HG02943 (cell line): ENCODE measurements around the gene SRP9.
"Not testable (repeated sequence)": the region's sequence is repeated elsewhere in the genome, so short reads cannot be mapped to it uniquely, and the experiment has no call there.

Experiments
- ATAC-seq: cut with Tn5 transposase; IDR thresholded peaks from one replicate; pipeline ENCODE4 v1.9.1; 2021; ENCODE audit warnings: mild to moderate bottlenecking, low read depth, moderate library complexity; ENCODE audit not compliant: unreplicated experiment

The SRP9 gene

DNA sequence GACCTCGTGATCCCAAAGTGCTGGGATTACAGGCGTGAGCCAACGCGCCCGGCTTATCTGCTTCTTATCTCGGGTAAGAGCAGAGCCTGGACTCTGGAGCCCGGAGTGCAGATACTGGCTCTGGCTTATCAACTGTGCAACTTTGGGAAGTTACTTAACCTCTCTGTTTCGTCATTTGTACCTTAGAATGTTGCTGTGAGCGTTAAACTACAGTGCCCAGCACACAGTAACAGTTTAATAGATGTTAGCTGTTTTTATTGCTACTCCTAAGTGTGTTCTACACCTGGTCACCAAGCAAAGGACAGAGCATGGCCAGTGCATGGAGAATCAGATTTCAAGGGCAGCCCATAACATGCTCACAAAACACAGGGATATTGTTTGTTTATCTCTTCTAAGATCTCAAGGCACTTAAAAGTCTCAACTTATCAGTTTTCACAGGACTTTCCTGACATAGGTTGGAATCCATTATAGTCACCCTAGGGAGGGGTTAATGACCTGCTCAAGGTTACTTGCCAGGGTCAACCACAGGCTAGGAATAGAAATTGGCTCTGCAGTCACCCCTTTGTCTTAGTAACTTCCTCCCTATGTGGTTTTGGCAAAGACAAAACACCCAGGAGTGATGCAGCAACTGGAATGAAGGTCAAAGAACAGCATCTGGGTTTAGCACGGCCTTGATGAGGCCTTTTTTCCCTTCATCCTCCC is 22.5 kb upstream of the SRP9 start:
- no peak for ATAC-seq

DNA sequence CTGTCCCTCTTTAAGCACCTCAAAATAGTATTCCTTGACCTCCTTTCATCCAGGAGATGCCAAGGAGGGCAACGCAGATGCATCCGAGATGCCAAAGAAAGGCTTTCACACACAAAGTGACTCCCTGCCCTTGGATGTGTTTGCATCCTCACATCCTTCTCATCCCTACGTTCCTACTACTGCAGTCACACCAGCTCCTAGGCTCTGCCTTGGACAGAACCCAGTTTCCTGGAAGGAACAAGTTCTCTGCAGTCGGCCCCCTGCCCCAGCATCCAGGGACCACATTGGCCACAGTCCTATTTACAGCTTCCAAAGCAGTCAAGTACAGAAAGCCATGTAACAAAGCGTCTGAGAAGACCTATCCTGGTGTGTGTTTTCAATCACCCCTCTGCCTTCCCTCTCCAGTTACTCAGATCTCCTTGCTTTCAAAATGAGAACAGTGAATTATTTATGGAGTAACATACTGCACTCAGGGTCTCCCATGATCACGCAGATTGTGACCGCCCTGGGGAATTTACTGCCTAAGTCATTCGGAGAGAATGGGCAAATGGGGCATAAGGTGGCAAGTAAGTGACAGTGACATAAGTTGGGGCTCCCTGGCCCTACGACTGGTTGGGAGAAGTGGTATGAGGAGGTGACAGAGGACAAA is 21.8 kb upstream of the SRP9 start:
- no peak for ATAC-seq

DNA sequence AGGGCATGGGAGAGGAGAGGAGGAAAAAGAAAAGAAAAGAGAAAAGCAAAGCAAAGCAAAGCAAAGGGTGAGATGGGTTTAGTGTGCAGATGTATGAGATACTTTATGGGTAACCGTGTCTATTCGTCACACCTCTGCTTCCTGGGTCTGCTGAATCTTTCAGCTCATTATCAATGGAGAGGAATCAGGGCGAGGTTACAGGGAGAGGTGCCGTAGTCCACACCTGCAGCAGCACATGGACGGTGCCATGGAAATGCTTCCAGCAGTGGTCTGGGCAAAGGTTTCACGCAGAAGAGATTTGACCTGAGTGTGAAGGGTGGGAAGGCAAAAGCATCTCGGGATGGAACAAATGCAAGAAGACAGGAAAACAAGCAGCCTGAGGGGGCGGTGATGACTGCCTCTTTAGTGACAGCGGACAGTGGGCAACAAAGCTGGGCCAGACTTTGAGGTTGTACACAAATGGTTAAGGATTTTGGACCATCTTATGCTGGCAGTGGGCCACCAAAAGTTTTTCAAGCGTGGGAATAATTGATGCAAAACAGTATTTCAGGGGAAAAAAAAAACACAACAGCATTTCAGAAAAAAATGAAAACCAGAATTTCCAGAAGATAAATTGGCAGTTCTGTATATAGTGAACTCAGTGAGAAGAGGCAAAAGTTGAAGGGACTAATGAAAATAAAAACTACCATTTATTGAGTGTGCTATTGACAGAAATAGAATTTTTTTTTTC is 19.5 kb upstream of the SRP9 start:
- ATAC-seq = no peak

DNA sequence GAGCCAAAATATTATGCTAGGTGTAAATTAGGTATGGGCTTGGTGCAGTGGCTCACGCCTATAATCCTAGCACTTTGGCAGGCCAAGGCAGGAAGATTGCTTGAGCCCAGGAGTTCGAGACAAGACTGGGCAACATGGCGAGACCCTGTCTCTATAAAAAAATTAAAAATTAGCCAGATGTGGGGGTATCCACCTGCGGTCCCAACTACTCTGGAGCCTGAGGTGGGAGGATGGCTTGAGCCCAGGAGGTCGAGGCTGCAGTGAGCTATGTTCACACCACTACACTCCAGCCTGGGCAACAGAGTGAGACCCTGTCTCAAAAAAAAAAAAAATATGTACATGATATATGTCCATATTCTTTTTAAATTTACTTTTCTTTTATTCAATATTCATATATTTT is 17.7 kb upstream of the SRP9 start:
- ATAC-seq = not testable (repeated sequence)

DNA sequence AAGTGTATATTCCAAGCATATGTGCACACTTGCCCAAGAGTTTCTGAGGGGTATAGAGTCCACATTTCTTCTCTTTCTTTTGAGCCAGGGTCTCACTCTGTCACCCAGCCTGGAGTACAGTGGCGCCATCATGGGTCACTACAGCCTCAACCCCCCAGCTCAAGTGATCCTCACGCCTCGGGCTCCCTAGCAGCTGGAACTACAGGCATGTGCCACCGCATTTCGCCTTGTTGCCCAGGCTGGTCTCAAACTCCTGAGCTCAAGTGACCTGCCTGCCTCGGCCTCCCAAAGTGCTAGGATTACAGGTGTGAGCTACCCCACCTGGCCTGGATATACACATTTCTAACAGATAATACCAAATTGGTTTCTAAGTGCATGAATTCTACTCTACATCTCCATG is 17.1 kb upstream of the SRP9 start:
- no peak for ATAC-seq

DNA sequence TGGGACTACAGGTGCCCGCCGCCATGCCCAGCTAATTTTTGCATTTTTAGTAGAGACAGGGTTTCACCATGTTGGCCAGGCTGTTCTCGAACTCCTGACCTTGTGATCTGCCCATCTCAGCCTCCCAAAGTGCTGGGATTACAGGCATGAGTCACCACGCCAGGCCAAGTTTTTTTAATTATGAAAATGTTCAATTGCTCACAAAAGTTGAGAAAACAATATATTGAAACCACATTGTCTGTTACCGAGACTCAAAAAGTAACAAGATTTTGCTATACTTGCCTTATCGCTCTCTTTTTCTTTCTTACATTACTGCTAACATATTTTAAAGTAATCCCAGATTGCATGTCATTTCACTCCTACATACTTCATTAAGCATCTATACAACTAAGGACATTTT is 16.2 kb upstream of the SRP9 start:
- not testable (repeated sequence) for ATAC-seq

DNA sequence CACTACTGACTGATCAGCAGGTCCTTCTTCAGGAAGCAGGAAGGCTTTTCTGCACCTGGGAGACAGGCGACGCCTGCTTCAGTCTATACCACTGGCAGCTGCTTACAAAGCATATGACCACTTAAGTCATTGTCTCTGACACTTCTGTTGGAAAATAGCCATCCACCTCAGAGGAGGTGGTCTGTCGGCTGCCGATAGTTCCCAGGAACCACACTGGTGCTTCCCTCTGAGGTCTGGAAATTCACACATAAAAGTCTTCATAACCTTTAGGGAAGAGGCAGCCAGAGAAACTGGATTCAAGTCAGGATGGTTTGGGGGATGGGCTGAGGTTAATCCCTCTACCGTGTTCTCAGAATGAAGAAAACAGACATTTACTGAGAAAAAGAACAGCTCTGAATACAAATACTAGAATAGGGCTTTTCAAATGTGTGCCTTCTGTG is 15.6 kb upstream of the SRP9 start:
- no peak for ATAC-seq

DNA sequence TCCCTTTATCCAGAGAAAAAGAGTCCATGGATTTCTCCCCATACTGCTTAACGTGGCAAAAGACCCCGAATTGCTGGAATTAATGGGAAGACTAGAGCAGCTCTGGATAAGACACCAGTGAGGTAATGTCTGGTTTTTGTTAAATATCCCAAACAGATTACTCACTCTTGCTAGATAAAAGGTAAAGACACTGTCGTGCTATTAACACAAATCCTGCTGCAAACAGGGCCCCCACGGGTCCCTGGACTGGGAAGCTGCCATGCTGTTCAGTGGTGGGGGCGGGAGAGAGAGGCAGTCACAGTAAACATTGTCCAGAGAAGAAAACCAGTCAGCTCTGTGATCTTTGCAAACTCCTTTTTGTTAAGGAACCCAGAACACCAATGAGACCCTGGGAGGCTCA is 15.2 kb upstream of the SRP9 start:
- no peak for ATAC-seq

DNA sequence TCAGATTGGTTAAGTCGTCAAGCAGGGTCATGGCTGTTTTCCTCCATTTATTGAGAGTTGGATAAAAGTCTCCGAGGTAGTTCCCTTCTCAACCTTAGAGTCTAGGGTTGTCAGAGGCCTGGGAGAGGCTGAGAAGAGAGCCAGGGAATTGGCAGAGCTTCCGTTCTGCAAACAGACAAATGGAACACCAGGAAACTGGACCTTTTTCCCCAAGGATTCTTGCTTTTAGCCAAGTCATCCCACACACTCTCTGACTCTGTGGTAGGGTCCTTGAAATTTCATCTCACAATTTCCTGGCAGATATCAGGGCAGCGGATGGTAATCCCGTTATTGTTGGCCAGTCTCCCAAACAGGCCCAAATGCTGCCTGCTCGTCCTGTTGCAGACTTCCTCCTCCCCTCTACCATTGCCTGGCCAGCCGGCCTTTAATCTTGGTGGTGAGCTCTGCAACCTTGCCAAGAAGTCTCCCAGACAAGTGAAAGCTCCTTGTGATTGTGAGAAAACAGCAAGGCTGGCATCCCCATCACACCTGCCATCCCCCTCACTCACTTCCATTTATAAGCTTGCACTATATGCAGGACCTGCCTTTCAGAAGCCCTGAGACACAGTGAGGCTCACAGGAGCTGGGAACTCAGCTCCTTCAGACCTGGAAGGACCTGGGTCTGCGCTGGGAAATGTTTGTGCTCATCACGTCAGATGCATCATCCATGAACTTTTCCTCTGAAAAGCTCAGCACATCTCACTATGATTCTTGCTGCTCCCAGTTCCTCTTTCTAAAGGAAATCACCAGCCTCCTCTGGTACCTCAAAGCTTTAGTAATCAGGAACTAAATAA is 13.7 kb upstream of the SRP9 start:
- ATAC-seq = no peak

DNA sequence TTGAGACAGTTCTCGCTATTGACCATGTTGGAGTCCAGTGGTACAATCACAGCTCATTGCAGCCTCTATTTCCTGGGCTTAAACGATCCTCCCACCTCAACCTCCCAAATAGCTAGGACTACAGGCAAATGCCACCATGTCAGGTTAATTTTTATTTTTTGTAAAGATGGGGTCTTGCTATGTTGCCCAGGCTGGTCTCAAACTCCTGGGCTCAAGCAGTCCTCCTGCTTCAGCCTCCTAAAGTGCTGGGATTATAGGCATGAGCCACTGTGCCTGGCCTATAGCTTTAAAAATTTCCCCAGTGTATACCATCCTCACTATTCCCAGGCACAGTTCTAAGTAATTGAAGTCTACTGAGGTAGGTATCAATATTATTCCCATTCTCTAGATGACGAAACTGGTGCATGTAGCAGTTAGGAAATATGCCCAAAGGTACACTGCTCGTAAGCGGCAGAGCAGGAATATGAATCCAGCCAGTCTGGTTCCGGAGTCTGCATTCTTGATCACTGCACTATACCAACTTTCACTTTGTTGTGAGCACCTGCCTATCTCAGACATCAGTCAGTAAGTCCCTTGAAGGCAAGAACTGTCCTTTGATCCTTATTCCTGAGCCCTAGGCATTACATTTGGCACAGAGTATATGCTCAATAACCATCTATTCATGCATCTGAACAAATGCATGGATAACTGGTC is 11.5 kb upstream of the SRP9 start:
- ATAC-seq = no peak

DNA sequence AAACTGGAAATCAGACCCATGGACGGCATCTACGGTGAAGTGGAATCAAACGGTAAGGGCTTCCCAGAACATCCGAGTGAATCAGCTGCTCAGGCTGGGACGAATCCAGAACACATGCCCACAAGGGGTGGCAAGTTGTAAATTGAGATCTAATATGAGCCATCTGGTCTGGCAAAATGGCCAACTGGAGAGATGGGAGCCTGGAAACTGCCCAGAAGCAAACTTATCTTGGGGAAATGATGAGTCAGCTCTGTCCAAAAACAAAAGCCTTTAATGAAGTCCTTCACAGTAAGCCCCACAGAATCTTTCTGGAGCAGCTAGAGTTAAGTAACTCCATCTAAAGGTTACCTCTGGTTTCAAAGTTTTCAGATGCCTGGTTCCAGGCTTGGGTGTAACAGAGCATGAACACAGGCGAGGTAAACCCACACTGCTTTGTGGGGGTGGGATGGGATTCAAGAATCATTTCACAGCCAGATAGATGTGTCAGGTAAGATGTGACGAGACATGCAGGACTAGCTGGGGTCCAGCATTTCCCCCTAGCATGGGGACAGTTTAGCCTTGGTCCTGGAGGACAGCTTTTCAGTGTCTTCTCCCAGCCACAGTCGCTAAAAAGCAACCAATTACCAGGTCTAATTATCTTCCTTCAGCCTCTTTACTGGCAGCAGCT is 10.5 kb upstream of the SRP9 start:
- no peak for ATAC-seq

DNA sequence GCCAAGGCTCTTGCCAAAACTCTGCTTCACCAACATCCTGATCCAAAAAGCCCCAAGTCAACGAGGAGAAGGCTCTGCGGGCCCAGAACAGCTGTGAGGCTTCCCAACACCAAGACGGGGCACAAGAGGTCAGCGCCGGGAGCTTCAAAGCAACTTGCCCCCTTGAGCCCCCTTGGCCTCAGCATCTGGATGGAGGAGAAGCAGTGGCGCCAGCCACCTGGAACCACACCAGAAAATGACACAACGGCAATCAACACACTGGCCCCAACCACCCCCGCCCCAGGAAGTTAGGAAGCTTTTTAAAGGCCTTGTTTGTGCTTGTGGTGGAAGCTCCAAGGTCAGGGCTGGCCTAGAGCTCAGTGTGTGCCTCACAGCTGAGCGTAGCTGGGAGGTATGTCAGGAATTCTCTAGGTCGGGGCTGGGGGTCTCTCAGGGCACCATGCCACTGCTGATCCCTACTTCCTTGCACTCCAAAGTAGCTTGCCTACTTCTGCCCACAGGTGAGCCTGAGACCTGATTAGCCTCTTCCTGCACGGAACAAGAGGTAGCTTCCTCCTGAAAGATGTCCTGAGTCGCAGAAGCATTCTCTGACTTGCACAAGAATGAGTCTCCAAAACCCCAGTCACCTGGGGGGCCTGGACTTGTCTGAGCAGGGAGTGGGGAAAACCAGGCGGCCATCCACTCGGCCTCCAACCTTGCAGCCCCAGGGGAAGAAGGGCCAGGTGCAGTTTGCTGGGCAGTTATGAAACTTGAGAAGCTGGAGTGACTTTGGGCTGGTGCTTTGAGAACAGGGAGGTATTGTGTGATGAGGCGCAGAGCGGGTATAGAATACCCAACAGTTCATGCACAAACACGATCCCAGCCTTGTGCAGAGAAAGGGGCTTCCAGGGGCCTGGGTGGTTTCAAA is 9.7 kb upstream of the SRP9 start:
- no peak for ATAC-seq

DNA sequence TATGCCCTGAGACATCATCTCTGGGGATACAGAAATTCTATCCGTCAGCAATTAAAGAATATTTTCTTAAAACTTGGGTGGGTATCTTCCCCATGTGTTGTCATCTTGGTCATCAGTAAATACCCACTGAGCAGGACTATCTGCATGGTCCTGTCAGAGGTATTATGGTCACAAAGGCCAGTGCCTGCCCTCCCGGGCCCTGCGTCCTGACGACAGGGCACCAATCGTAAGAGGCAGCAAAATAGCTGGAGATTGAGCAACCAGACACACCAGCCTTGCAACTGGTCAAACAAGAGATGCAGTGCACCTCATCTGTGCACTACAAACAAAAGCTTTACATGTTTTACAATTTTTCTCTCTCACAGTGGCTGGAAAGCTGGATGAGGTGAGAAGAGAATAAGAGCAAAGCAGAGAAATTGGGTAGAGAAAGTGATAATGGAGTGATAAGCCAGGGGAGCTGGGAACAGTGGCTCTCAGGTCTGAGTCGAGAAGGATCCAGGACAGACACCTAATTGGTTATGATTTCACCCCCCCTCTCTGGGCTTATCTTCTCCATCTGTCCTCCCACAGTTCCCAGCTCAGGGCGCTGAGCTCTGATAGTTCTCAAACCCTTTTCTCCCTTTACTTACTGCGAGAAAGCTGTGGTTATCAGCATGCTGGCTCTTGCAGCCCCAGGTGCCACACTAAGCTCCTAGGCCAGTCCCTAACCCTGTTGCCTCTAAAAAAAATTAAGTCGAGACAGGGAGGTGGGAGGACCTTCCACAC is 8.8 kb upstream of the SRP9 start:
- no peak for ATAC-seq

DNA sequence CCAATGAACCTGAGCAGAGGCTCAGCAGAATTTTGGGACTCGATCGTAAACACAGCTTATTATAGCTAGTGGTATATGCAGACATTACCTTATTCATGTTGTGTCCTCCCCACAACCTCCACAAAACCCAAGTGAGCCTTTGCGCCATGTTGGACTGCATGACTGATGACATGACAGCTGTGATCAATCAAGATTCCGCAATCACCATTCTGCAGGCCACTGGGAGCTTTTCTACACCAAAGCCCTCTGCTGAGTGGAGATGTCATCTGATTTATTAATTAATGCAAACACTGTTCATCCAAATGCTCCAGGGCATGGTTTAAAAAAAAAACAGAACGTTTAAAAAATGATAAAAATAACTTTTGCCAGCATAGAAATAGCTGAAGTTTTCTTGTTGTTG is 7.9 kb upstream of the SRP9 start:
- ATAC-seq = no peak

DNA sequence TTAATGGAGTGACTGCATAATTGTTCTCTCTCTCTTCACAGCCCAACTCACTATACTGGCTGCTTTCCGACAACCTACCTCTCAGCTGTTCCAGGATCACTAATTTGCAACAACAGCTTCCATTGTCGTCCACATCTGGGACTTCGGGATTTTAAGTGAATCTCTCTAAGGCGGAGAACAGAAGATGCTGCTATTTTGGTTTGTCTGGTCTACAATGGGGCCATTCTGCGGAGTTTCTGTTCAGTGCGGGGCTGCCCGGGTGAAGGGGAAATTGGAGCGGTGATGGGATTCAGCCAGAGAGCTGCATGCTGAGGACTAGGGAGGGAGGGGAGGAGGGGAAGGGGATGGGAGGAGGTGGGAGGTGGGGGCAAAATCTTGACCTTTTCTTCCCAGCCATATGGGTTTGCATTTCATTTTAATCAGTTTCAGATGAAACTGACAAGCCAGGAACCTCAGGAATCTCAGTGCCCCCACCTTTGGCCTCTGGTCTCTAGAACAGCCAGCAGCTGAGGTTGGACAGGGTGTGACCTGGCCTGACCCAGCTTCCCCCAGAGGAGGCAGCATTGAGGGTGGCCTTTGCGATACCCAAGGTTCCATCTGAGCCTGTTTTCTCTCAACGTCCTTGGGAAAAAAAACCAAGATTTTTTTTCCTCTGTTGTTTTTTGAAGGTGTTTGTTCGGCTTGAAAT is 6.9 kb upstream of the SRP9 start:
- ATAC-seq = no peak

DNA sequence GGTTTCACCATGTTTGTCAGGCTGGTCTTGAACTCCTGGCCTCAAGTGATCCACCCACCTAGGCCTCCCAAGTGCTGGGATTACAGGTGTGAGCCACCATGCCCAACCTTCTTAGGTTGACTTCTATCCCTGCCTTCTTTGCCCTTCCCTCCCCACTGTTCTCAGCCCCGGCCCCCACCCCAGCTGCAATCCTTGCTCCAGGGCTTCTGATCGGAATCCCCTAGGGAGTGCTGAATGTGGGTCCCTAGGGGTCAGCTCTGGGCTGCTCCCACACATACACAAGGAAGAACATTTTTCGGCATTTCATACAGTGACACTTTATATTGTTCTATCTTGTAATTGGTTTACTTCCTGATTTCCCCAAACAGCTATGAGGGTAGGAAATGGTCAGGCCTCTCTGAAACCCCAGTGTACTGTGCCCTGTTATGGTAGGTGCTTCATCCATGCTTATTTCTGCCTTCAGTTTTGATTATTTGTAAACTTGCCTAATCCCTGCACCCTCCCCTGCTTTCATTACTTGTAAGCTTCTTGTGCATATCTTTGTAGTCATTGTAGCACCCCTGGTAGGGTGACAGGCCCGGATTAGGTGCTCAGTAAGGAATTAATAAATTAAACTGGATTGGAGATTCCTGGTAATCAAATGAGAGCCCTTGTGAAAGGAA is 5.8 kb upstream of the SRP9 start:
- no peak for ATAC-seq

DNA sequence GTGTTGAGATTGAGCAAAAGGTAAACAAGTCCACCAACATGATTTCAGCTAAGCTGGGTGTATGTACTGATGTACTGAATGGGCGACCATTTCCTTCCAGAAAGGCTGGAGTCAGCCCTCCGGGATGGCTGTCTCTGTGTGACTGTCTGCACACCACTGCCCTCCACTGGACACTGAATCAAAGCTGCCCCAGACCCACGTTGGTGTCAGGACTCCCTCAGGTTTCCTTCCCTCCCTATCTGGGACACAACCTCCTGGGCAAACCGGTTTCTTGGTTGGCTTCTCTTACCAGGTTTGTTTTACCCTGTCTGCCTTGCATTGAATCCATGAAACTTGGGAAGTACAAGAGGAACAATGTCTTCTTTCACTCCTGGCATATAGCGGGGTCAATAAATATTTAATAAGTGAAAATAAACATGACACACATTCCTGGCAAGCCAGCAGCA is 5.3 kb upstream of the SRP9 start:
- no peak for ATAC-seq
